HG03460 (cell line): Measurements from ENCODE around the gene CIAO1.
"Not testable (repeated sequence)": the region's sequence is repeated elsewhere in the genome, so short reads cannot be mapped to it uniquely, and the experiment has no call there.

Experiments
- ATAC-seq: cut with Tn5 transposase; IDR thresholded peaks from one replicate; pipeline ENCODE4 v1.9.1; 2021; ENCODE audit not compliant: unreplicated experiment

The CIAO1 gene

DNA sequence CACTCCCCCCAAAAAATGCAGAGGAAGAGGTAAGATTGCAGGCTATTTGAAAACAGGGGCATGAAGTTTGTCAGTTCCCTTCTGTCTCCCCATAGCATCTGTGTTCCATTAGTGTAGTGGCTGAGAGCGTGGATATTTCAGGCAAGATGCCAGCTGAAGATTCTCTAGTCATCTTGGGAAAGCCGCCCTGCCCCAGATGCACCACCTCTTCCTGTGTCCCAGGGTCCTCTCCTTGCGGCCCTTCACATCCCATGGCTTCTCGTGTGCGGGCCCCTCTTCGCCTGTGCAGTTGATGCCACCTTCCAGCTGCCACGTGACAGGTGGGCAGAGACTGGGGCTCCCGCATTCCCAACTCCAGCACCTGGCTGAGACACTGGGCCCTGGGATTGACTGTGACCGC, 16.4 kb upstream of the CIAO1 start:
- ATAC-seq = no peak

DNA sequence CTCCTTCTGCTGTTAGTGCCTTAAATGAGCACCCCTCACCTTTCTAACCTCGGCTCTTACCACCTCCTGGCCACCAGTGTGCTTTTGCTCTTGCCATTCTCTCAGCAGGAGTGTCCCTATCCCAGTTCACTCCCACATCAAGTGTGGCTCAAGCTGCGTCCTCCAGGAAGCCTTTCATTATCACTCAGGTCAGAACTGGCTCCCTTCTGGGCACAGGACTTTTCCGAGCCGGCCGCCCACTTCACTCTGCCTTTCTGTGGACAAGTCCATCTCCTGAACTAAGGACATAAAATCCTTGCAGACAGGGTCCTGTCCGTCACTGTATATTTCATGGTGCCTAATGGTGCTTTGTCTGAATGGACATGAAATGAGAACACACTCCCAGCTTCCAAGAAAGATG, 15.8 kb upstream of the CIAO1 start:
- no peak for ATAC-seq

DNA sequence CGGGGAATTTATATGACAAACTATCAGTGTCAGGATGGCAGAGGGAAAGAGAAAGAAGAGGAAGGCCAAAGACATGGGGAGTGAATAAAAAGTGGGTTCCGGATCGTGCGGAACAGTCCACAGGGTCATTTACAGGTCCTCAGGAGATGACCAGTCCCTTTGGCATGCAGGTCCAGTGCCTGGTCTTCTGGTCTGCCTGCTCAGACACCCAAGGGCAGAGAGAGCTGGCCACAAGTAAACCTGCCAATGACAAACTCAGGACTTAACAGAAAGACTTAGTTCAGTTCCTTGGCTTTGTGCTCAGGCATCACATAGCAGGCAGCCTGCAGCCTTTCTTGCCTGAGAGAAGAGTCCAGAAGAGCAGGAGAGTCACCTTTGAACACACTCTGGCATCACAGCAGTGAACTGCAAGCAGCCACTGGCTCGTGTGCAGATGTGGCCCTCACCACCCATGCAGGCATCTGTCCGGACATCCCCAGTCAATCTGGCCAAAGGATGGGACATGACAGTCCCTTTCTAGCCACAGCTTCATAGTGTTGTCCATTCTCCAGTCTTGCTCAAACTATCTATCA, 14.2 kb upstream of the CIAO1 start:
- ATAC-seq = no peak

DNA sequence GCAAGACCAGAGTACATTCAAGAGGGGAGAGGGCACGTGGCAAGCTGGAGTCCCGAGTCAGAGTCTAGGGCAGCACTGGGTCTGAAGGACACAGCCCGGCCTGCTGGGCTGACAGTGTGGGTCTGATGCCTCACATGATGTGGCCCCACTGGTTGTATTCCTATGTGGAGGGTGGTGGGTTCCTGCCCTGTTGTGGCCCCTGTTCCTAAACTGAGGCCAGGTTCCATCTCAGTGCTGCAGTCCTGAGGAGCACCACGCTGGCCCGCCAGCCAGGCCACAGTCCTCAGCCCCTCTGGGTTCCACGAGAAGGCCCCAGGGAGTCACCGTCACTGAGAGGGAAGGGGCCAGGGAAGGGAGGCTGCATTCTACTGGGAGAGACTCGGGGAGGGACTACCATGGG, 13.5 kb upstream of the CIAO1 start:
- ATAC-seq = no peak

DNA sequence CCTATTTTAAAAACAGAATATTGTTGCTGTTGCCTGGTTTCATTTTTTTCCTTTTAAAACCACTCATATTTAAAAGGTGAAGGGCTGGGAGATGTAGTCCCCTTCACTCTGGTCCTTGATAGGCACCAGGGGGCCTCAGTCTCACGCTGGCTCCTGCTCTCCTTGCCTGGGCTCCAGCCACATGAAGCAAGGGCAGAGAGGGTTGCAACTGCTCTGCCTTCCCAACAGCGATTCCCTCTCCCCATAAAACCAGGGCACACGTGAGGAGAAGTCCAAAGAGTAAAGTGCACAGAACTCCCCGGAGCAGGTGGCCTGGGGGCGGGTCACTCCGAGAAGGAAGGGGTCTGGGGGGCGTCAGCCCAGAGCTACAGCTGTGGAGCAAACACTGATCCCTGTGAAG, 13.0 kb upstream of the CIAO1 start:
- ATAC-seq = no peak

DNA sequence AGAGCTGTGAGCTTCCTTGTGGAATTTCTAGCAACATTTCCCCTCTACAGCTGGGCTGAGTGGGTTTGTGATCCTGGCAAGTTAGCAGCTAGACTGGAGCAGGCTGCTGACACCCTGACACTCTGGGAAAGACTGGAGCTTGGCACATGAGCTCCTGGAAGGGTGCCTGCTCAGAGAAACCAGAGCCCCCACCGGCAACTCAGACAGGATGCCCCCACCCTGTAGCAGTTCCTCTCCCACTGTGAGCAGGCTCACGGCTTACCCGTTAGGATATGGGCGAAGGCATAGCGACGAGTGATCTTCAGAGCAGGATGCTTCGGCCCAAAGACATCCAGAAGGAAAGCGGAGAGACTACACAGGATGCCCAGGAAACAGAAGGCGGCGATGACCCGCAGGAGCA, 11.5 kb upstream of the CIAO1 start:
- no peak for ATAC-seq

DNA sequence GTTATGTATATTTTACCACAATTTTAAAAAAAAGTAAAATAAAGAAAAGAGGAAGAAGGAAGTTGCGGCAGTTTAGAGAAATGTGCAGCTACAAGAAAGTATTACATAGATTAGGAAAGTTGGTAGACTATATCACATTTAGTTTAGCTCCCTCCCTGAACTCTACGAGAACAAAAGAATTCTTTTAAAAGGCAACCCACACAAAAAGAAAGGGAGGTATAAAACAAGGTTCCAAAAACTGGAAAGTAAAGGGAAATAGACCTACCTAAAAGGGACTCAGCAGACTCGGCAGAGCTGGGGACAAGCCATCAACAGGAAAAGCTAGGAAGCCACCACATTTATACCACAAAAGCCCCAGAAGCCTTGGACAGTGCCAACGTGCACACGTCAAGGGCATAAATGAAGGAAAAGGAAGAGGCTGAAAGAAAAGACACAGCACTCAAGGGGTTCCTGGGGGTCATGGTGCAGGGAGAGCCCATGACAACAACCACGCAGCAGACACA, 9.4 kb upstream of the CIAO1 start:
- ATAC-seq = no peak

DNA sequence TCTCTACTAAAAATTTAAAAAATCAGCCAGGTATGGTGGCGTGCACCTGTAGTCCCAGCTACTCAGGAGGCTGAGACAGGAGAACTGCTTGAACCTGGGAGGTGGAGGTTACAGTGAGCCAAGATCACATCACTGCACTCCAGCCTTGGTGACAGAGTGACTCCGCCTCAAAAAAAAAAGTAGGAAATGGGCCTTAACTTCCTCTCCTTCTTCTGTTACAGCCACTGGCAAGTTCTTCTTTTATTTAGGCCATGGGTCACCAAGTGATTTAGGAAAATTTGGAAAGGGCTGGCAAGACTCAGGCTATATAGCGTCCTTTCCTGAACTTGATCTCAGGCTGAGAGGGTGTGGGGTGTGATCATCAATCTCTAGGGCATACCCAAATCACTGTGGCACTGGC, 8.3 kb upstream of the CIAO1 start:
- not testable (repeated sequence) for ATAC-seq

DNA sequence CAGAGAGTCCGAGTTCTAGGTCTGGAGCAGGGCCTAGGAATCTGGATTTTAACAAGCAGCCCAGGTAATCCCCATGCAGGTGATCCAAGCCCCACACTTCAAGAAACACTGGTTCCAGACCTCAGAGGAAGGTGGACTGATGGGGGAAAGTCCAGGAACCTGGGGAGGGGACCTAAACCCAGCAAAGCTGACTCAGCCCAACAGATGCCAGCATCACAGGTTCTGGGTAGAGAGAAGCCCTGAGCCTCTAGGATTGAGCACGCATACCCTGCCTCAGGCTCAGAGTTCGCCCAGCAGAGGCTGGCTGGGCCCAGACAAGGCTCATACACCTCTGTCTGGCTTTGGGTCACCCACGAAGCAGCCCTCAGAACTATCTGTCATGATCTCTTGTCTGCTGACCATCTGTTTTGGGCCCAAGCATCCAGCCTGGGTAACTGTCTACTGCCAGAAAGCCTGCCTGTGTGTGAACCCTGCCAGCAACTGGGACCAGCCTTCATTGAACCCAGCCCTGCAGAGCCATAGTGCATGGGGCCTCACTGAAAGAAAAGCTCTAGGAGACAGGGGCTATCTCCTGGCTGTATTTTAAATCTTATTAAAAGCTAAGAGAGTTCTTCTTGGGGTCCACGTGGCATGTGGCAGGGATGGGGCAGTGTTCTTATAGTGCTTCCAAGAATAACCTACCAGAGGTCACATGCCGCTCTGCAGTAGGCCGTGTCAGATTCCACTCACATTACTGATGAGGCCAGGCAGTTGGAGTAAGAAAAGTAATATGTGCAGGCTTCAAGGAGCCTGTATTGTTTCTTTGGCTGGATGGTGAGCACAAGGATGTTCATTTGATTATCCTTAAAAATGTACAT, 7.6 kb upstream of the CIAO1 start:
- no peak for ATAC-seq

DNA sequence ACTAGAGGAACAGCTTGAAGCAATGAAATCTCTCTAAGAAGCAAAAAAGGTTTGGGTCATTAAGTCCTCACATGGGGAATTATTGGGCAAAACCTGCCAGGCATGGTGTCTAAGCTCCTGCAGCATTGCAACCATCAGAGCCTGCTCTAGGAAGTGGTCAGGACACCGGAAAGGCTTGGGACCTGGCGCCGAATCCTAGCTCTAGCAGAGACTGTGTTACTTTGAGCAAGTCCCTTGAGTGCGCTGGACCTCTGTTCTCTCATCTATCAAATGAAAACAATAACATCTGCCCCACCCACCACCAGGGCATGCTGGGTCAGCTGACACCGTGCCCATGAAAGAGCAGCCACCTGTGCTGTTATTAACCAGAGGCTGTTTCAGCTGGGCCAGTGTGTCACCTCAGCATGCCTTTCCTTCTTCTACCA, 6.5 kb upstream of the CIAO1 start:
- no peak for ATAC-seq

DNA sequence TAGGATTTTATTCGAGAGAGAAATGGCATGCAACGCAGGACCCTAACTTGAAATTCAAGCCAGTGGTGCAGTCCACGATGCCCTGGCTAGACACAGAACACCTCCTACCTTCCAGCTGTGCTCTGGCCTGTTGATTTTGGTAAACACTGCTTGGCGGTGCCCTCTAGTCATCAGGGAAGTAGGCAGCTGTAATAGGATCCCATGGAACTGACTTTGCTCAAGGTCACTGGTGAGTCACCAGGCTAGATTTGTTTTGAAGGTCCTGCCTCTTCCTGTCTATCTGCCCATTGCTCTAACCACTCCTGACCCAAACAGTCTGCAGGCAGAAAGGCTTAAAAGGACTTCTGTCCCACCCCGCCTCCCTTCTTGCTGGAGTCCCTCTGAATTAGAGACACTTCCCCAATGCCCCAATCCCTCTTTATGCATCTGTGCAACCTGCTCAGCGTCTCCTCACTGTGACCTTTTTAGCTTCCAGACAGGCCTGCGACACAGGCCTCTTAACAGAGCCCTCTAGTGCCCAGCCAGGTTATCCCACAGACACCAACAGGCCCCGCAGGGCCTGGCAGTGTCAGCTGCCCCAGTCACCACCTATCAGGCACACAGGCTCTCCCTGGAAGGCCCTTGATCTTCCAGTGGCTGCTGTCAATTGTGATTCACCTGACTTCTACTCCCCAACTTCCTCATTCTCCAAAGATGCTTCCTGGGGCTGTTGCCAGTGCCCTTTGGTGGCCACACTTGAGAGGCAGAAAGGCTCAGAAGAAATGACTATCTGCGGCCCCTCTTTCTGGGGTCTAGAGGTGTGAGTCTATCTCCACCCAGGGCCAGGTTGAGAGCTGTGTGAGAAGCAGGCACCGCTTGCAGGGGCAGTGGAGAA, 5.4 kb upstream of the CIAO1 start:
- peak; percentile 42 for ATAC-seq

DNA sequence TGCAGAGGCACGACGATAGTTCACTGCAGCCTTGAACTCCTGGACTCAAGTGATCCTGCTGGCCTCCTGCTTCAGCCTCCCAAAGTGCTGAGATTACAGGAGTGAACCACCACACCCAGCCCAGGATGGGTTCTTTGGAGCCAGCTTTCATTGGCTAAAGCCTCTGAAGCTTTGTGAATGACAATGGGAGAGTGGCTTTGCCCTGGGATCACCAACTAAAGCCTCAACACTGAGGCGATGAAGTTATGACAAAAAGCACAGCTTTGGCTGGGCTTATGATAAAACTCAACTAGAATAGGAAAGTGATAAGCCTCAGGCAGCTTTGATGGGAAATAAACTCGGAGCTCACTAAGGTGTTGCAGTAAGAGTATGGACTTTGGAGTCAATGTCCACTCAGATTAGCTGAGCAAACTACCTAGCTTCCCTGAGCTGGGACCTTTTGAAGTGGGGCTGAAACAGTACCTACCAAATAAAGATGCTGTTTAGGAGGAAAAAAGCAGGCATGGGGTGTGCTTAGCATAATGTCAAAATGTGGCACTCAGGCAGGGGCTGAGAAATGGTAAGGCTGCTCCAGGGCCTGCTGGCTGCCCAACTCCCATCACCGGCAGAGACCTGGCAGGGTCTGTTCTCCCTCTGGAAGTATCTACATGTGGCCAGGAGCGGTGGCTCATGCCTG, 4.6 kb upstream of the CIAO1 start:
- no peak for ATAC-seq

DNA sequence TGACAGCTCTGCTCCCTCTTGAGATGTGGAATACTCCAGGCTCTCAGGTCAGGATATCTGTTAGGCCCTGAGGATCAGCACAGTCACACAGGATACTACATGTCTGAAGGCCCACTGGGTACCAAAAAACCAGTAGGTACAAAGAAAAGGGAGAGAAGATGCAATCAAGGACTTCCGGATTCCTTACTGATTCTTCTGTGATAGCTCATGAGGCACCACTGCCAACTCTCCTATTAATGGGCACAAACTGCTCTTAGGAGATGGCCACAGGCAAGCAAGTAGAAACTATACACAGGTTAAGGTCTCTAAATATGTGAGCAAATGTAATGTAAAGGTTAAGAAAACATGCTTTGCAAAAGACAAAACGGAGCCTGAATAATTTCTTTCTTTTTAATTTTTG, 3.7 kb upstream of the CIAO1 start:
- ATAC-seq = no peak

DNA sequence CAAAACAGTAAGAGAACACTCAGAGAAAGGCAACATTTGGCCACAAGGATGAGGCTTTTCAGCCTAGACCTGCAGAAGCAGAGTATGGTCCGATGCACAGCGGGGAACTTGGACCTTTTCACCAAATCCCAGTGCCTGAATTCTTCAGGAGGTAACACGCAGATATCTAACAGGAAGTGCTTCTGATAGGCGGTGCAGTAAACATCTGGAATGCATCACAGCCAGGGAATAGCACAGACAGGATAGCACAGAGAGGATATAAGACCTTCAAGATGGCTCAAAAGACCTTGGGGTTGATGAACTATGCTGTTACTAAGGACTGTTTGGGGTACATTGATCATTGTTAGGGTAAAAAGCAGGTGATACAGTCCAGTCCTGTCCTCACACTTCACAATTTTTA, 1.9 kb upstream of the CIAO1 start:
- no peak for ATAC-seq

DNA sequence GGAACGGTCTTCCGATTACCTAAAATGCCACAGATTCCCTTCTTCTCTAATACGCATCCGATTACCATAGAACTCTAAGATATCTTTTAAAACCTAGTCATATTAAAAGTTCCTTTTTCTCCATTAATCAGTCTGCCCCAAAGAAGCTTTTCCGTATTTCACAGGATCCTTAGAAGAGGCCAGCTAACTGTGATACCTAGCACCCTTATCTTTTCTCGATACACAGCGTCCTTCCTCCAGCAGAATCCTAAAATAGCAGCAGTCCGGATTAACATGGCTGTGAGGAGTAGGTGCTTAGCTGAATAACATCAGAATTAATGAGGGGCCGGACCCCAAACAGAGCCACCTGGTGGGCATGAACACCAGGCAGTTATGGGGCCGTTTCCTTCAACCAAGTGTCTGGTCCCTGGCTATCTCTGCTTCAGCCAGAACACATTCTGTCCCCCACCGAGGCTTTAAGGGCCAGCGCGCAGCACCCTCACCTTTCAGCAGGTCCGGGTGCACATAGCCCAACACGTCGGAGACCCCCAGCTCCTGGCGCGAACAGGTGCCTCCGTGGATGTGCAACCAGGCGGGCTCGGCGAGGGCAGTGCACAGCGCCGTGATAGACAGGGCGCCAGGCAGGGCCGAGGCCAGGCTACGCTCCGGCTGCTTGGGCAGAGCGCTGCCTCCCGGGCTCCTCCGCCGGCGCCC, 1.2 kb upstream of the CIAO1 start:
- no peak for ATAC-seq

DNA sequence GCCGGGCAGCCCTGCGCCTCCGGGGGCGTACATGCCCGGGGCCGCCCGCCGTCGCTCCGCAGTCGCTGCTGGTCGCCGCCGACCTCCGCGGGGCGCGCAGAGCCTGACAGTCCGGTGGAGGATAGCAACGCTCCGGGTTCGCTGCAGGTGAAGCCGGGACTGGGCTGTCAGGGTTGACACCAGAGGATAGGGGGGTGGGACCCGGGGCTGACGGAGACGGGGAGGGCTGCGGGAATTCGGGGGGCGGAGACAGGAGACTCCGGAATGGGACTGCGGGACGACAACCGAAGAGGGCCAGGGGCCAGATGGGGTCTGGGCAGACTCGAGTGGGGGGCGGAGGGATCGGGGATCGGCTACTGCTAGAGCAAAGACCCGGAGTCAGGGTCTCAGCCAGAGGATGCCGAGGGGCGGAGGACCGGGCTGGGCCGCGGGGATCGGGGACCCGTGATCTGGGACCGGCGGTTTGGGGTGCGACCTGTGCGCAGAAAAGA, 631 bp upstream of the CIAO1 start:
- ATAC-seq = peak; percentile 17

DNA sequence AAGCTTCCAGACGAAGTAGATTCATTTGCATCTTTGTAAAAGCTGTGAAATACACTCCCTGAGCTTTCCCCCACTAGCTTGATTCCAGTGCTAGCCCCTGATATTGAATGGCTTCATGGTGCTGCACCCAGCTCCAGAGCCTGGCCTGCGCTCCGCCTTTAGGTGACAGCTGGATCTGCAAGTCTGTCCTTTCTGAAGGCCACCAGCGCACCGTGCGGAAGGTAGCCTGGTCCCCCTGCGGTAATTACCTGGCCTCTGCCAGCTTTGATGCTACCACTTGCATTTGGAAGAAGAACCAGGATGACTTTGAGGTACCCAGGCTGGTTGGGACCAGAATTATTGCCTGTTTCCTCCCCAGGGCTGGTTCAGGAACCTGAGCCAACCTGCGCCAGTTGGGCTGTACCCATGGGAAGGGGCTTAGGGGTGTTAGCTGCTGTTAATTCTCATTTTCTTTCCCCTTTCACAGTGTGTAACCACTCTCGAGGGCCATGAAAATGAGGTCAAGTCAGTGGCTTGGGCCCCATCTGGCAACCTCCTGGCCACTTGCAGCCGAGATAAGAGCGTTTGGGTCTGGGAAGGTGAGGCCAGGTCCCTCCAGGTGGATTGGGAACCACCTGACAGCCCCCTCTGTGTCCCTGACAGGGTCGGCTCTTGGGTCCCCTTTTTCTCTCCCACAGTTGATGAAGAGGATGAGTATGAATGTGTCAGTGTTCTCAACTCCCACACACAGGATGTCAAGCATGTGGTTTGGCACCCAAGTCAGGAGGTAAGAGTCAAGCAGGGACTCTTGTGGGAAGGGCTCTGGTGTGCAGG, 1.3 kb downstream of the CIAO1 start:
- ATAC-seq = no peak

DNA sequence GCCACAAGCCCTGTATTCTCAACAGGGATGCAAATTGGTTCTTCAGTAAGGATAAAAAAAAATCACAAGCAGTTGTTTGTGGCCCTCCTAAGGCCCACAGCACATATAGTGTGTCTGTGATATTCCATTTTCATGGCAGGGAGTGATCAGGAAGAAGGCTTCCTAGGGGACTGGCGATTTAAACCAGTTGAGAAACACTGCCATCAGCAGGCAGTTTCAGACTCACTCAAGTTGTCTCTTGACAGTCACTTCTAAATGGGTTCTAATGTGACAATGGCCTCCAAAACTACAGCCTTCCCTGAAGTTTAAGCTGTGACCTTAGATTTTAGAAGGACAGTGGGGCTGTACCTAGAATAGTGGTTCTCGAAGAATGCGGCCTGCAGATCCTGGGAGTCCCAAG, 6.0 kb downstream of the CIAO1 start:
- no peak for ATAC-seq

DNA sequence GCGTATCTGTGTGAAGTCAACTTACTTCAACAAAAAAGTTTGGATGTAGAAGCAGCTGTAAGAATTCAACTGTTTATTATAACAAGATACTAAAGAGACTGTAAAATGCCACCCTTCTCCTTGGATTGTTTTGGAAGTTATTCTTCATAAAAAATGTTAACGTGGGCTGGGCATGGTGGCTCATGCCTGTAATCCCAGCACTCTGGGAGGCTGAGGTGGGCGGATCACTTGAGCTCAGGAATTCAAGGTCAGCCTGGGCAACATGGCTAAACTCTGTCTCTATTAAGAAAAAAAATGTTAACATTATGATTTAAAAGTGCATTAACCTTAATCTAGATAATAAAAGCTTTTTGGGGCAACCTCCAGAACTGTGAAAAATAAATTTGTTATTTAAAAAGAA, 7.7 kb downstream of the CIAO1 start:
- ATAC-seq = no peak
